AG09309 (cell line): ENCODE measurements around the gene SLC7A1.

Experiments used
- DNase-seq: peaks from one replicate; pipeline ENCODE4 v3.0.0-alpha.2; 2010; ENCODE audit warnings: low read depth
- H3K4me3 ChIP-seq: 2 replicates; pipeline ENCODE4 v1.5.1; 2011; ENCODE audit warnings: mild to moderate bottlenecking, low read depth, low read length, moderate library complexity; ENCODE audit not compliant: control insufficient read depth
- TF ChIP-seq, protein P1 (sequence below): IDR thresholded peaks from 2 replicates; pipeline ENCODE4 v1.5.1; 2011; ENCODE audit warnings: mild to moderate bottlenecking, low read depth, low read length, inconsistent platforms; ENCODE audit not compliant: insufficient read depth, control insufficient read depth; ENCODE audit errors: missing control alignments

Gene SLC7A1

GRCh38 chr13:29542381-29542780 lies 53.1 kb downstream of the SLC7A1 start:
- TF ChIP-seq, protein P1, sequence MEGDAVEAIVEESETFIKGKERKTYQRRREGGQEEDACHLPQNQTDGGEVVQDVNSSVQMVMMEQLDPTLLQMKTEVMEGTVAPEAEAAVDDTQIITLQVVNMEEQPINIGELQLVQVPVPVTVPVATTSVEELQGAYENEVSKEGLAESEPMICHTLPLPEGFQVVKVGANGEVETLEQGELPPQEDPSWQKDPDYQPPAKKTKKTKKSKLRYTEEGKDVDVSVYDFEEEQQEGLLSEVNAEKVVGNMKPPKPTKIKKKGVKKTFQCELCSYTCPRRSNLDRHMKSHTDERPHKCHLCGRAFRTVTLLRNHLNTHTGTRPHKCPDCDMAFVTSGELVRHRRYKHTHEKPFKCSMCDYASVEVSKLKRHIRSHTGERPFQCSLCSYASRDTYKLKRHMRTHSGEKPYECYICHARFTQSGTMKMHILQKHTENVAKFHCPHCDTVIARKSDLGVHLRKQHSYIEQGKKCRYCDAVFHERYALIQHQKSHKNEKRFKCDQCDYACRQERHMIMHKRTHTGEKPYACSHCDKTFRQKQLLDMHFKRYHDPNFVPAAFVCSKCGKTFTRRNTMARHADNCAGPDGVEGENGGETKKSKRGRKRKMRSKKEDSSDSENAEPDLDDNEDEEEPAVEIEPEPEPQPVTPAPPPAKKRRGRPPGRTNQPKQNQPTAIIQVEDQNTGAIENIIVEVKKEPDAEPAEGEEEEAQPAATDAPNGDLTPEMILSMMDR, result no peak

DNA sequence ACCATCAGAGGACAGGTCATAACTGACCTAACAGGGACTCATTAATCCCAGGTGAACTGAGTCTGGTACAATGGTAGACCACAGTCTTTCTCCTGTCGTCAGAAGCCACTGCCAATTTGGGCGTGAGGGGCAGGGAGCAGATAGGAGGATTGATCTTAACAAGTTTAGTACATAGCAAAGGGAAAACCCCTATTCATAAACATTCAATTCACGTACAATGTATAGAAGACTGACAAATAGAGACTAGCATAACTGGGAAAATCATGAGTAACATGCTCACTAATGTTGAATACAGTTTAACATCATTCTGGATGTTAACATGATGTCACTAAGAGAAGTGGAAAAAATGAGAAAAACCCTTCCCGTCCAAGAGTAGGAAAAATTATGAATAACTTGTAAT lies 54.1 kb downstream of the SLC7A1 start:
- DNase-seq, result no peak
- TF ChIP-seq, protein P1, result no peak
- no peak overlapping the region for H3K4me3 ChIP-seq

More at GRCh38 chr13:29542381-29542780, 53.1 kb downstream of the SLC7A1 start:
- DNase-seq, result no peak
- H3K4me3 ChIP-seq, result no peak overlapping the region

DNA sequence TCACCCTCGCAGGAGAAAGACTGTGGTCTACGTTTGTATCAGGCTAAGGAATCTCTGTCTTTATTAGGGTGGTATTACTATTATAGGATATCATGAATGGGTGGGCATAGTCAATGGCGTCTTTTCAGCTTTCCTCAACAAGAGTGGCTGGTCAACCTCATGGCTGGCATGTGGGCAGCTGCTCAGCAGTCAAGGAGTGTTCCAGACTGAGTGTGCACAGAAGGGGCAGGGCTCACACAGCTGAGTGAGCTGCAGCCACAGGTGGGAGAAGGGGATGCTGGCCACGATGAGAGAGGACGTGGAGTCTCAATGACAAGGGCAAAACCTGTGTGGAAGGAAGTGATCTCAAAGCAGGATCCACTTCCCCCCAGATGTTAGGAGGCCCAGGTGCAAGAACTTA lies 54.7 kb downstream of the SLC7A1 start:
- TF ChIP-seq, protein P1, result no peak
- no peak for DNase-seq
- no peak overlapping the region for H3K4me3 ChIP-seq

DNA sequence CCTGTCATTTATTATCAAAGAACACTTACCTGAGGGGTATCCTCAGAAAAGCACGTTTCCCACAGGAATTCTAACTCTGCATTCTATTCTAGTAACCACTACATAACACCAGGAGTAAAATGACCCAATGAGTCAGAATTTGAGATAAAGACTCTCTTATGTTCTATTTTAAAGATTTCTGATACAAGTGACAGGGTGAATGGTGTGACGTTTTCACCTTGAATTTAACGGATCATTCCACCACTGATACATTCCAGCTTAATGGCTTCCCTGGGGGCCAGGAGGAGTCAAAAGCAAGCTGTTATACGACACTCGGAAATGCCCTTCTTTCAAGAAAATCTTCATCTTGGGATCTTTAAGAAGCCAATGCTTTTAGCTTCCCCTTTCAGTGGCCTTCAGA lies 55.2 kb downstream of the SLC7A1 start:
- H3K4me3 ChIP-seq, result no peak overlapping the region
- TF ChIP-seq, protein P1, result no peak
- DNase-seq, result no peak

DNA sequence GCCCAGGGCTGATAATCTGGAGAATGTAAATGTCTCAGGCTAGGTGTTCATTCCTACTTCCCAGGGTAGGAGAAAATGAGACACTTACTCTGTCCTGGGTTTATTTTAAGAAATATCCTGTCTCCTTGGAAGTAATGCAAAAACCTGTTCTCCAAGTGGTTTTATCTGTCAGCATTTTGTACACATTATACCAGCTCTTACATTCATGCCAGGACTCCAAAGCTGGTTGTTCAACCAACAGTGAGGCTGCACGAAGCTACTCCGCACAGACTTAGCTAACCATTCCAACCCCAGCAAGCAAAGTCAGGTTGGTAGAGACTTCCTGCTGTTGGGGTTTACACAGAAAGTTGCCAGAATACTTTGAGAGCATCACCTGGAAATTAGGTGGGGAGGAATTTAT lies 55.6 kb downstream of the SLC7A1 start:
- no peak overlapping the region for H3K4me3 ChIP-seq
- no peak for DNase-seq
- TF ChIP-seq, protein P1, result no peak

GRCh38 chr13:29538652-29539040 lies 56.8 kb downstream of the SLC7A1 start:
- no peak for DNase-seq
- H3K4me3 ChIP-seq, result no peak overlapping the region
- TF ChIP-seq, protein P1, result no peak

- TF ChIP-seq, protein P1, result no peak
- no peak overlapping the region for H3K4me3 ChIP-seq
- DNase-seq, result no peak
Observed at GRCh38 chr13:29537736-29538651, 57.5 kb downstream of the SLC7A1 start.
